ENCODE measurements around the gene RHBDF1.

Gene RHBDF1

GRCh38 chr16:92431-93339 is 20.3 kb upstream of the RHBDF1 start:
- no peak for DNase-seq

DNA sequence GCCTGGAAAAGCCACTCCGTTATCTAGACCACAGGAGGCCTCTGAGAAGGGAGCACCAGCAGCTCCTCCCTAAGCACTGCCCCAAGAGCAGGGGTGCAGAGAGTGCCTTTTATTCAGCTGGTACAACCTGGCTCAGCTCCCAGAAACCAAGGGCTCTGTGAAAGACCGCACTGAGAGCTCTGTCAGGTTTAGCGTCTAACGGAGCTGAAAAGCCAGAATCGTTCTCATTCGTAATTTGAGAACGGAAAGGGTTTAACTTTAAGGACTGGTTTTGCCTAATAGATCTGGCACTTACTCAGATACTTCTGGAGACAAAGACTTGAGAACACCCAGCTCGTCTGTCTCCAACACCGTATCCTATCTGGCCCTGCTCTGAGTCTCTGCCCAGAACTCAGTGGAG is 19.1 kb upstream of the RHBDF1 start:
- no peak for DNase-seq

DNA sequence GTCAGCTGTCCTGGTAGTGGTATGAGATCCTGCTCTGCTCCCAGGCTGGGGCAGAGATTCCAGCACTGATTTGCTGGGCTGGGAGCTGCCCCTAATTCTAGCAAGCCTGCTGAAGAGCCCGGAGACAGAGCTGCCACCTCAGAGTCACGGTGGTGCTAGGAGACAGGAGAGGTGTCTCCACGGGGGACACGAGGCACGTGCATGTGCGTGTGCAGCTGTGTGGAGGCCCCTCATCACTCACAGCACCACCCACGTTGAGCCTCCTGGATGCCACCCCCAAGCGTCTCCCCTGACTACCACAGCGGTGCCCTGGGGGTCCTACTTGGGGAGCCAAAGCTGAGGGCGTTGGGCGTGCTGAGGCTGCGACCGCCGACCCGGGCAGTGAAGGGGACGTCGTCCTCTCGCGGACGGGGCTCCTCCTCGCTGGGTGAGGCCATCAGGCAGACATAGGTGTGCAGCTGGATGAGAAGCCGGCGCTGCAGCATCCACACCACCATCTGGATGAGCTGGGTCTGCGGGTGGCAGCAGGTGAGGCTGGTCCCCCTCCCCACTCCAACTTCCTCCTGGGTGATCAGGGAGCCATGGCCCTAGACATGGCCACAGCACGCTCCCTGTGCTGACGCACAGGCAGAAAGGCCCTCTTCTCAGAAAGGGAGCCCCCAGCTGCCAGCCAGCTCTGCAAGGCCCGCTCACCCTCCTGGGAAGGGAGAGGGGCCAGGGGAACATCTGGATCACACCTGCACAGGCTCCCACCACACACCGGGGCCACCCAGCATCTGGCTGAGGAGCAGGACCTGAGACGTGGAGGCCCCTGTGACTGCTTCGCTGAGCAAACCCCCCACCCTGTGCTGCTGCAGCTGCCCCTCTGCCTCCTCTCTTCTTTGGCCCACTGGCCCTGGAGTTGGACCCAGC is 17.2 kb upstream of the RHBDF1 start:
- no peak for DNase-seq

DNA sequence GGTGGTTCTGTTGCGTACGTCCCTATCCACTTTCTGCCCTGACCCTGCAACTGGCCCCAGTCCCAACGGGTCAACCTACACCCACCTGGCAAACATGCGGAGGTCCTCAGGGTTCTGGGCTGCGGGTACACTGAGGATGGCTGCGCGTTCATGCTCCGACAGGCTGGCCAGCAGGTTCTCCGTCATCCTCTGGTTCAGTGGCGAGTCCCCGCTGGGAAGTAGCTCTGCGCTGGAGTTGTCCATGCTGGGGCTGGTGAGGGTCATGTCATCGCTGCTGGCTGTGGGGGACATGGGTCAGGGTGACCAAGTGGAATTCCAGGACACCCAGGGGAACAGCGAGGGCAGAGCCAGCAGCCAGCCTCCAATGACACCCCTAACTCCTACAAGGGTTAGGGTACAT is 16.2 kb upstream of the RHBDF1 start:
- DNase-seq, result no peak

DNA sequence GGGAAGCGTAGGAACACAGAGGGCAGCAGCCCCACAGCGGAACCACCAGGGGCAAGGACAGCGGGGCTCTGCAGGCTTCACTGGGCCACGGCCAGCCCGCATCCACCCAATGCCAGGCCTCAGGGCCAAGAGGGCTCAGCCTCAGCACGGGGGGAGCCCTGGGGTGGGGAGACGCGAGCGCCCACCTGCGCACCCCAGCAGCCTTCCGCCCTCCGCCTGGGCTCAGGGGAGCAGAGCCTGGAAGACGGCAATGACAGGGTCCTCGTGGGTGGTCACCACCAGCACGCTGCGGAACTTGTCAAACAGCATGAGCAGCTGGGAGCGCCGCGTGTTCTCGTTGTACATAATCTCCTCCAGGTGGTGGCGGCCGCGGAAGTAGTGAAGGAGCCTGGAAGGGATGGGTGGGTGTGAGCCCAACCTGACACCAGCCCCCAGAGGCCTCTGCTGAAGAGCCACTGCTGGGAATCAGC is 14.1 kb upstream of the RHBDF1 start:
- DNase-seq, result no peak

- no peak for DNase-seq
Observed at GRCh38 chr16:85865-86264, 13.4 kb upstream of the RHBDF1 start.

DNA sequence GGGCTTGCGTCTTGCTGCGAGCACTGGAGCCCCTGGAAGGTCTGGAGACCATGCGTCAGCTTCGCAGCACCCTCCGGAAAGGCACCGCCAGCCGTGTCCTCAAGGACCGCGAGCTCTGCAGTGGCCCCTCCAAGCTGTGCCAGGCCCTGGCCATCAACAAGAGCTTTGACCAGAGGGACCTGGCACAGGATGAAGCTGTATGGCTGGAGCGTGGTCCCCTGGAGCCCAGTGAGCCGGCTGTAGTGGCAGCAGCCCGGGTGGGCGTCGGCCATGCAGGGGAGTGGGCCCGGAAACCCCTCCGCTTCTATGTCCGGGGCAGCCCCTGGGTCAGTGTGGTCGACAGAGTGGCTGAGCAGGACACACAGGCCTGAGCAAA is 13.0 kb upstream of the RHBDF1 start:
- no peak for DNase-seq

GRCh38 chr16:84718-85406 is 12.4 kb upstream of the RHBDF1 start:
- peak in 1 of 6 experiments; percentile 9 for DNase-seq

- DNase-seq, result no peak
Observed at GRCh38 chr16:83781-84615, 11.6 kb upstream of the RHBDF1 start.

- no peak for DNase-seq
Observed at GRCh38 chr16:83060-83603, 10.7 kb upstream of the RHBDF1 start.

DNA sequence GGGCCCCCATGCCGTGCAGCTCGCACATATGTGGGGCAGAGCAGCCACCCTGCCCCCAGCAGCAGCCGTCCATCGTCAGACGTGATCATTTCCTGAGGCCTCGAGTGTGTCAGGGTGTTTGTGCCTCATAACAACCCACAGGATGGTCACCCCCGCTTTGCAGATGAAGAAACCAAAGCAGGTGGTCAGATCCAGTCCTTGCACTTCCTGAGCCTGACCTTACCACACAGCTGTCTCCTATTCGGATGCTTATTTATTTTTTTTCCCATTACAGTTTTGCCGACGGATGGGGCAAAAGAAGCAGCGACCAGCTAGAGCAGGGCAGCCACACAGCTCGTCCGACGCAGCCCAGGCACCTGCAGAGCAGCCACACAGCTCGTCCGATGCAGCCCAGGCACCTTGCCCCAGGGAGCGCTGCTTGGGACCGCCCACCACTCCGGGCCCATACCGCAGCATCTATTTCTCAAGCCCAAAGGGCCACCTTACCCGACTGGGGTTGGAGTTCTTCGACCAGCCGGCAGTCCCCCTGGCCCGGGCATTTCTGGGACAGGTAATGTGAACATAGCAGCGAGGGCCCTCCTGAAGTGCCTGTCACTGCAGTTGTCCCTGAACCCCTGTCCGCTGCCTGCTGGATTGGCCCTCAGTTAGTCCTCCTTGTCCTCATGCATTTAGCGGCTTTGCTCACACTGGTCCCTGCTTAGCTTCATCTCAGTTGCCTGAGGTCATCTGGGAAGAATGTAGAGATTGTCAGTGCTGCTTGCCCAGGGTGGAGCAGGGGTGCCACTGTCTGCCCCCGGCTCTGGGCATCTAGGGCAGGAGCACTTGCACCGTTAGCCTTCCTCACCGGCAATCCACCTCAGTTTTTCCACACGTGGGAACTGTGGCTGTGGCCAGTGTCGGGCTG is 7.0 kb upstream of the RHBDF1 start:
- DNase-seq, result no peak

DNA sequence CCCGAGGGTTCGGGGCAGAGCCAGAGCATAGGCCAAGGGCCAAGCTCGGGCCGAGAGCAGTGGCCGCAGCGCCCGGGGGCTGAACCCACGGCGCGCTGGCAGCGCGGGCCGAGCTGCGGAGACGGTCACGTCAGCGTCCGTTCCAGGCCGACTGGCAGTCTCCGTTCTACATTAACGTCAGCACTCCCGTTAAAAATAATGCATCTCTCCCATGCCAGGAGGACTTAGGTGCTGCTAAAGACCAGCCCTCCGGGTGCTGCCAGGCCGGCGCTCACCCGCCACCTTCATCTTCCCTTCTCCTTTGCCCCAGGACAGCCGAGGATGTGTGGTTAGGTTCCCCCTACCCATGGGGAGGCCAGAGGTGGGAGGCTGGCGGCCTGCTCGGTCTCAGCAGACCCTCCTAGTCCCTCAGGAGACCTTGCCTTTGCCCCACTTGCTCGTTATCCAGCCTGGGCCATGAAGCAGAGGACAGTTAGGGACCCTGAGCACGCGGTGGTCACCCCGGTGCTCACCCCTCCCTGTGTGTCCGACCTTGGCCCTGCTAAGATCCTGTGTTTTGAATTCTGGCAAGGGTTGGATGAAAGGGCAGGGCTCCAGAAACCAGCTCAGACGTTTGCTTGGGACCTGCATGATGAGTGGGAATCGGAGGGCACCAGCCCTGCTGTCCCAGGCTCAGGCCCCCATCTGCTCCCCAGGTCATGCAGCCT is 6.2 kb upstream of the RHBDF1 start:
- no peak for DNase-seq

DNA sequence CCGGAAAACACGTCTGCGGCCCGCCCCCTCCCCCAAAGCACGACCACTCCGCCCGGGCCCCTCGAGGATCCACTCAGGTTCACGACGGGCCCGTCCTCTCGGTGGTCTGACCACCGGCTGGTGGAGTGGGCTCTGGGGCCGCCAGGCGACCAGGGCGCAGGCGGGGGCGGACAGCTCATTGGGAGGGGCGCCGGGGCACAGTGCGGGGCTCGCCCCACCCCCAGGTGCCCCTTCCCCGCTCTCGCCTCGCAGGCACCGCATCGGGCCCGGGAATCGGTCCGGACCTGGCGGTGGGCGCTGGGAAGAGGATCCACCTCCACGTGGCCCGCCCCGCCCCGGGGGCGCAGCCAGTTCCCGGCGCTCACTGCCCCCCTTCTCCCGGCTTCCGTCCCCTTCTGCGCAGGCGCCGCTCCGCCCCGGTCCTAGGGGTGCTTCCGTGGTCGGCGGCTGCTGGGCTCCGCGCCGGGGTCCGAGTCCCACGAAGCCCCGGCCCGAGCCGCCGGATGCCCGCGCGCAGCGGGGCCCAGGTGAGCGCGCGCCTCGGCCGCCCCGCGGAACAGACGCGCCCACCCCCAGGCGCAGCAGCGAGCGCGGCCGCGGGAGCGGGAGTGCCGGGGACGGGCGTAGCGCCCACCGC is 5.5 kb upstream of the RHBDF1 start, which contains the start of gene MPG:
TSS of gene MPG (plus strand) at position 419 of the 637 bp plus-strand sequence. CDS start at position 504, 85 bp downstream.
- peak; percentile 53 to 80 (median 74) for DNase-seq

DNA sequence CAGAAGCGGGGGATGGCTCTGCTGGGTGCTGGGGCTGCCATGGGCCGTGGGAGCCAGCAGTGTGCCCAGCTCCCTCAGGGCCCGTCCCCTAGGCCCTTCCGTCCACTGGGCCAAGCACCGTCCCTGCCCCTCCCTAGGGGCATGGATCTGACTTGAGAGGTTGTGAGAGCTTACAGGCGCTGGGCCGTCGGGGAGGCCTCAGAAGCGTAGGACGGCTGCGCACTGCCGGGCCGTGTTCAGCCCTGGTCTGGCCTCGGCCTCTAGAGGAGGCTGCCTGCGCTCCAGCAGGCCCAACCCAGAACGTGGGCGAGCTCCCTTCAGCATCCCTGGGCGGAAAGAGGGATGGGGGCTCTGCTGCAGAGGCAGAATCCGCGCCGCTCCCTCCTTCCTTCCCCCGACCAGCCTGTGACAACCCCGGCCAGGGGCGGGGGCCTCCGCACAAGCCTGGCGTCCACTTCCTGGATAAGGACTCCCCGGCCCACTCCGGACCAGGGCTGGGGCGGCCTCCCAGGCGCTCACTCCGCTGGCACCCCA is 4.9 kb upstream of the RHBDF1 start:
- DNase-seq, result peak in 2 of 6 experiments; percentile 27 to 56

- DNase-seq, result no peak
Observed at GRCh38 chr16:76535-77272, 4.3 kb upstream of the RHBDF1 start.

- DNase-seq, result peak in 1 of 6 experiments; percentile 3
Observed at GRCh38 chr16:75580-76501, 3.4 kb upstream of the RHBDF1 start.

- DNase-seq, result no peak
Observed at GRCh38 chr16:74747-75334, 2.4 kb upstream of the RHBDF1 start.

Measured in stimulated activated naive CD4-positive, alpha-beta T cell (primary cell).